GM12892 (cell line): Measurements from ENCODE around the gene KRT36.

ENCODE experiments used
- POLR2A ChIP-seq: IDR thresholded peaks from 2 replicates; pipeline ENCODE4 v1.6.1; 2011; ENCODE audit warnings: low read depth, low read length, control low read depth
- POLR2AphosphoS5 ChIP-seq: IDR thresholded peaks from 2 replicates; pipeline ENCODE4 v1.6.1; 2011; ENCODE audit warnings: low read depth, low read length, control low read depth
- TAF1 ChIP-seq: IDR thresholded peaks from 2 replicates; pipeline ENCODE4 v1.6.1; 2011; ENCODE audit warnings: low read depth, mild to moderate bottlenecking, control low read depth, low read length, borderline replicate concordance

- TF ChIP-seq TAF1 (no peak), POLR2A (no peak), POLR2AphosphoS5 (no peak)
These were observed 13.5 kb upstream of the KRT36 start for GRCh38 chr17:41503202-41503601.
